CD14-positive monocyte (primary cell): ENCODE measurements around the gene NBPF9. TPM values are rescaled to one million over a fixed set of nuclear protein-coding genes. Genes with fewer than 3 reads are reported as not detected.
"Not testable (repeated sequence)": the region's sequence is repeated elsewhere in the genome, so short reads cannot be mapped to it uniquely, and the experiment has no call there.

Experiments
- DNase-seq, 3 donors: peaks; one replicate each; pipeline ENCODE4 v3.0.0-alpha.2; 2011 to 2022
- H2AFZ ChIP-seq: 2 replicates; pipeline ENCODE4 v1.6.0; 2012; ENCODE audit warnings: mild to moderate bottlenecking, low read depth, low read length, inconsistent platforms; ENCODE audit not compliant: insufficient read depth, poor library complexity, severe bottlenecking
- H3K27ac ChIP-seq, 2 donors: 1 replicate in 1 of 2; 2 replicates in 1 of 2; pipeline ENCODE4 v1.5.1; 2012 to 2013; ENCODE audit warnings: low read length in 2 of 2, control low read depth in 1 of 2, inconsistent platforms in 1 of 2, low read depth in 1 of 2, mild to moderate bottlenecking in 1 of 2
- H3K27me3 ChIP-seq, 2 donors: one replicate each; pipeline versions ENCODE4 v1.6.0 to v1.6.1; 2011 to 2013; ENCODE audit warnings: low read length in 2 of 2; ENCODE audit not compliant: control insufficient read depth in 2 of 2, insufficient read depth in 2 of 2
- H3K36me3 ChIP-seq, 2 donors: replicated peaks in 1 of 2; 1 replicate in 1 of 2; 2 replicates in 1 of 2; pipeline versions ENCODE4 v1.5.1 to v1.6.1; 2012 to 2013; ENCODE audit warnings: low read length in 2 of 2, control low read depth in 1 of 2, inconsistent platforms in 1 of 2, mild to moderate bottlenecking in 1 of 2; ENCODE audit not compliant: insufficient read depth in 2 of 2, control insufficient read depth in 1 of 2
- H3K4me1 ChIP-seq, 2 donors: 1 replicate in 1 of 2; 2 replicates in 1 of 2; pipeline versions ENCODE4 v1.5.1 to v1.6.1; 2012 to 2013; ENCODE audit warnings: low read length in 2 of 2, control low read depth in 1 of 2, inconsistent platforms in 1 of 2, mild to moderate bottlenecking in 1 of 2, moderate library complexity in 1 of 2; ENCODE audit not compliant: insufficient read depth in 2 of 2, control insufficient read depth in 1 of 2
- H3K4me2 ChIP-seq: replicated peaks from 2 replicates; pipeline ENCODE3; 2012; ENCODE audit warnings: low read length, moderate library complexity, mild to moderate bottlenecking; ENCODE audit not compliant: poor library complexity, severe bottlenecking; ENCODE audit errors: extremely low read depth
- H3K4me3 ChIP-seq, 3 experiments: fragments of 200-600 bp in 1 of 3; sonication (generic) in 1 of 3; replicated peaks in 1 of 3; 1 replicate in 2 of 3; 2 replicates in 1 of 3; pipeline ENCODE4 v1.5.1; 2011 to 2013; ENCODE audit warnings: low read length in 3 of 3, mild to moderate bottlenecking in 3 of 3, control low read depth in 2 of 3, low read depth in 2 of 3, inconsistent platforms in 1 of 3, moderate library complexity in 1 of 3
- H3K79me2 ChIP-seq: 2 replicates; pipeline ENCODE4 v1.6.0; 2012; ENCODE audit warnings: mild to moderate bottlenecking, control low read depth, inconsistent platforms, low read length, moderate library complexity; ENCODE audit not compliant: insufficient read depth
- H3K9ac ChIP-seq: 2 replicates; pipeline ENCODE4 v1.6.0; 2017; ENCODE audit warnings: low read length, mild to moderate bottlenecking; ENCODE audit not compliant: insufficient read depth, poor library complexity, severe bottlenecking
- H3K9me3 ChIP-seq, 2 donors: replicated peaks in 1 of 2; 1 replicate in 1 of 2; 2 replicates in 1 of 2; pipeline versions ENCODE4 v1.5.1 to v1.6.1; 2012 to 2013; ENCODE audit warnings: low read length in 2 of 2, control low read depth in 1 of 2; ENCODE audit not compliant: control insufficient read depth in 1 of 2, insufficient read depth in 1 of 2
- H4K20me1 ChIP-seq: 2 replicates; pipeline ENCODE4 v1.6.0; 2012; ENCODE audit warnings: mild to moderate bottlenecking, low read length, control low read depth, moderate library complexity; ENCODE audit not compliant: insufficient read depth
- H3K27ac Mint-ChIP-seq, 7 donors: one replicate each; pipeline ENCODE4 v1.8.0; 2020; ENCODE audit warnings: mild to moderate bottlenecking in 7 of 7, mixed read lengths in 7 of 7, moderate library complexity in 6 of 7, inconsistent platforms in 2 of 7
- H3K27me3 Mint-ChIP-seq, 3 donors: one replicate each; pipeline ENCODE4 v1.8.0; 2021 to 2022; ENCODE audit warnings: low read depth in 3 of 3, mild to moderate bottlenecking in 3 of 3, mixed read lengths in 3 of 3, moderate library complexity in 3 of 3, inconsistent platforms in 1 of 3
- H3K36me3 Mint-ChIP-seq, 2 donors: one replicate each; pipeline ENCODE4 v1.8.0; 2020; ENCODE audit warnings: mixed read lengths in 2 of 2, inconsistent platforms in 1 of 2, mild to moderate bottlenecking in 1 of 2
- H3K4me1 Mint-ChIP-seq: one replicate; pipeline ENCODE4 v1.8.0; 2020; ENCODE audit warnings: mild to moderate bottlenecking, mixed read lengths
- H3K4me3 Mint-ChIP-seq, 2 donors: one replicate each; pipeline ENCODE4 v1.8.0; 2020; ENCODE audit warnings: mild to moderate bottlenecking in 2 of 2, mixed read lengths in 2 of 2, moderate library complexity in 1 of 2
- H3K9me3 Mint-ChIP-seq, 7 donors: one replicate each; pipeline ENCODE4 v1.8.0; 2020 to 2022; ENCODE audit warnings: mixed read lengths in 7 of 7, mild to moderate bottlenecking in 6 of 7, moderate library complexity in 6 of 7, inconsistent platforms in 2 of 7
- CTCF ChIP-seq: fragments of 200-600 bp; IDR thresholded peaks from one replicate; pipeline ENCODE4 v1.8.0; 2022; ENCODE audit warnings: antibody characterized with exemption, mild to moderate bottlenecking
- WGBS: methylation state at CpG from one replicate; pipeline ENCODE4 v1.1.5; 2013; ENCODE audit warnings: missing lambda C conversion rate; ENCODE audit not compliant: insufficient coverage; 5-methylcytosine and 5-hydroxymethylcytosine counted together
- intact Hi-C, 2 donors: fragments of 100-400 bp; cut with micrococcal nuclease; formaldehyde crosslinking; loops; one replicate each; pipeline versions ENCODE4 v1.15.0 to v1.15.1; 2023
- polyA plus RNA-seq, 3 donors: library from polyadenylated mRNA; depleted of rRNA in 1 of 3; unstranded in 2 of 3; stranded (reverse) in 1 of 3; fragments of 300-500 nt in 2 of 3; fragments of >200 nt in 1 of 3; fragmentation: Illumina TruSeq in 2 of 3; gene quantifications; 1 replicate in 2 of 3; 2 replicates in 1 of 3; pipeline ENCODE4 v1.2.3, GENCODE V29; 2012 to 2021

Gene NBPF9
- polyA plus RNA-seq, 3 donors, result 0.37 to 22.4 (median 0.66) TPM

- H3K27ac ChIP-seq, H3K4me1 ChIP-seq, DNase-seq, H3K9me3 ChIP-seq, H3K4me3 Mint-ChIP-seq, H2AFZ ChIP-seq, H3K27me3 Mint-ChIP-seq, H3K4me2 ChIP-seq, H3K27ac Mint-ChIP-seq, H3K79me2 ChIP-seq, H3K9me3 Mint-ChIP-seq, H3K27me3 ChIP-seq, H4K20me1 ChIP-seq, H3K4me3 ChIP-seq, H3K9ac ChIP-seq, H3K4me1 Mint-ChIP-seq, H3K36me3 ChIP-seq, intact Hi-C loops: not testable (repeated sequence)
- WGBS, result no CpG with 5 or more reads among the region's 6 CpGs
- peaks cover 12 to 13% of the 10 kb centered on the region in 2 donors for H3K36me3 Mint-ChIP-seq
Observed at GRCh38 chr1:149093155-149093554, 10.2 kb downstream of the NBPF9 start.

GRCh38 chr1:149075505-149076127 is 27.7 kb downstream of the NBPF9 start:
- H4K20me1 ChIP-seq, H3K4me3 ChIP-seq, H3K4me2 ChIP-seq, H3K9me3 ChIP-seq, H3K27ac Mint-ChIP-seq, H3K4me1 Mint-ChIP-seq, H3K27ac ChIP-seq, H3K9me3 Mint-ChIP-seq, DNase-seq, H3K36me3 ChIP-seq, H3K4me3 Mint-ChIP-seq, intact Hi-C loops, H3K79me2 ChIP-seq, H2AFZ ChIP-seq, H3K27me3 Mint-ChIP-seq, H3K9ac ChIP-seq, H3K4me1 ChIP-seq, H3K27me3 ChIP-seq: not testable (repeated sequence)
- H3K36me3 Mint-ChIP-seq, result peaks cover 12 to 27% of the 10 kb centered on the region in 2 donors
- TF ChIP-seq CTCF, result peak; percentile 38
- WGBS, result no CpG with 5 or more reads among the region's 9 CpGs

DNA sequence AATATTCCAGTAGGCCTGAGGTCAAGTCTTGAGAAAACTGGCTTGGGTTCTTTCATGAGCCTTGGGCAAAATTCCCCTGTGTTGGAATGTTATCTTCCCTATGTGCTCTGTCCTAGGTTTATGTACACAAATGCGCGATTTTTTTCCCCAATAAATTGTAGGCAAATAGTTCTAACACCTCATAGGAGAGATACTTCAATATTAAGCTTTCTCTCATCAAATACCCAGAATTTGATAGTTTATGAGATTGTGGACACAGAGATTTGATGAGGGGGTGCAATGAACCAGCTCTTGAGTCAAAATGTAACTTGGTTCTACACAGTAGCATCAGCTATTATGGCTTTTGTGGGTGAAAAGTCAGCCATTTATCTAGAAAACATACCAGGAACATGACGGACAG is 38.7 kb downstream of the NBPF9 start:
- H2AFZ ChIP-seq, H3K27ac Mint-ChIP-seq, H3K27me3 ChIP-seq, H3K9ac ChIP-seq, H3K27me3 Mint-ChIP-seq, H3K9me3 Mint-ChIP-seq, intact Hi-C loops, H3K4me1 Mint-ChIP-seq, H3K4me2 ChIP-seq, H4K20me1 ChIP-seq, H3K4me3 Mint-ChIP-seq, H3K4me1 ChIP-seq, H3K27ac ChIP-seq, DNase-seq, H3K36me3 ChIP-seq, H3K9me3 ChIP-seq, H3K79me2 ChIP-seq, H3K4me3 ChIP-seq: not testable (repeated sequence)
- peaks cover 8 to 20% of the 10 kb centered on the region in 2 donors for H3K36me3 Mint-ChIP-seq
- no CpG with 5 or more reads among the region's 3 CpGs for WGBS

DNA sequence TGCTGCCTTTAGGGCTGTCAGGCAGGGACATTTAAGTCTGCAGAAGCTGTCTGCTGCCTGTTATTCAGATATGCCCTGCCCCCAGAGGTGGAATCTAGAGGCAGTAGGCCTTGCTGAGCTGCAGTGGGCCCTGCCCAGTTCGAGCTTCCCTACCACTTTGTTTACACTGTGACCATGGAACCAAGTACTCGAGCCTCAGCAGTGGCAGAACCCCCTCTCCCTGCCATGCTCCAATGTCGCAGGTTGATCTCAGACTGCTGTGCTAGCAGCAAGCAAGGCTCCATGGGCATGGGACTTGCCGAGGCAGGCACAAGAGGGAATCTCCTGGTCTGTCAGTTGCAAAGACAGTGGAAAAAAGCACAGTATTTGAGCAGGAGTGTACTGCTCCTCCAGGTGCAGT is 60.3 kb downstream of the NBPF9 start:
- WGBS, result no CpG with 5 or more reads among the region's 4 CpGs
- H3K4me2 ChIP-seq, H3K4me3 ChIP-seq, H3K27me3 Mint-ChIP-seq, H3K9ac ChIP-seq, H3K4me1 ChIP-seq, H4K20me1 ChIP-seq, H3K79me2 ChIP-seq, H3K36me3 Mint-ChIP-seq, H3K27me3 ChIP-seq, H3K9me3 ChIP-seq, H2AFZ ChIP-seq, H3K27ac Mint-ChIP-seq, intact Hi-C loops, H3K36me3 ChIP-seq, H3K4me1 Mint-ChIP-seq, H3K27ac ChIP-seq, DNase-seq, H3K4me3 Mint-ChIP-seq: not testable (repeated sequence)
- peaks cover 5 to 25% (median 14%) of the 10 kb centered on the region in 7 donors for H3K9me3 Mint-ChIP-seq
